Stimulated activated CD4-positive, alpha-beta T cell treated with anti-CD3 and anti-CD28 coated beads, Interleukin-2, amount 100 ng/mL, for 48 hours (primary cell): ENCODE data around the gene ZNF70.
"Not testable (repeated sequence)": the region's sequence is repeated elsewhere in the genome, so short reads cannot be mapped to it uniquely, and the experiment has no call there.

Experiments
- DNase-seq, 2 donors: peaks; one replicate each; pipeline ENCODE4 v3.0.0-alpha.2; 2020

Gene ZNF70

GRCh38 chr22:23754980-23755636, 4.2 kb upstream of the ZNF70 start:
- DNase-seq, result no peak

- no peak for DNase-seq
These were observed 3.5 kb upstream of the ZNF70 start, which contains the start of gene VPREB3 for GRCh38 chr22:23754220-23754919. TSS of gene VPREB3 (minus strand) at chr22:23754425. CDS start at chr22:23754363, 62 bp downstream.

GRCh38 chr22:23753385-23753784, 2.5 kb upstream of the ZNF70 start:
- DNase-seq, result no peak

- no peak for DNase-seq
These were observed 1.8 kb upstream of the ZNF70 start for GRCh38 chr22:23752750-23753149.

GRCh38 chr22:23752090-23752691, 1.3 kb upstream of the ZNF70 start:
- DNase-seq, result no peak

- no peak for DNase-seq
These were observed 607 bp upstream of the ZNF70 start for GRCh38 chr22:23751441-23751996.

GRCh38 chr22:23750367-23750713, 572 bp downstream of the ZNF70 start:
- no peak for DNase-seq

GRCh38 chr22:23749841-23750301, 1.0 kb downstream of the ZNF70 start:
- DNase-seq, result no peak

- no peak for DNase-seq
These were observed 5.1 kb downstream of the ZNF70 start for GRCh38 chr22:23745791-23746190.

GRCh38 chr22:23744485-23744884, 6.4 kb downstream of the ZNF70 start:
- no peak for DNase-seq

GRCh38 chr22:23744001-23744400, 6.9 kb downstream of the ZNF70 start:
- no peak for DNase-seq

- no peak for DNase-seq
These were observed 7.6 kb downstream of the ZNF70 start for GRCh38 chr22:23743303-23743705.

- DNase-seq, result no peak
These were observed 8.2 kb downstream of the ZNF70 start for GRCh38 chr22:23742505-23743264.

GRCh38 chr22:23737696-23738095, 13.2 kb downstream of the ZNF70 start:
- DNase-seq, result no peak

GRCh38 chr22:23728108-23728507, 22.8 kb downstream of the ZNF70 start:
- not testable (repeated sequence) for DNase-seq

- DNase-seq, result no peak
These were observed 28.2 kb downstream of the ZNF70 start for GRCh38 chr22:23722724-23723123.

- no peak for DNase-seq
These were observed 28.8 kb downstream of the ZNF70 start for GRCh38 chr22:23722160-23722559.

GRCh38 chr22:23720855-23721254, 30.1 kb downstream of the ZNF70 start:
- no peak for DNase-seq

GRCh38 chr22:23718371-23719165, 32.3 kb downstream of the ZNF70 start:
- no peak for DNase-seq

GRCh38 chr22:23716811-23717801, 33.8 kb downstream of the ZNF70 start:
- peak; percentile 78 to 80 for DNase-seq
